Mesothelial cell of epicardium (in vitro differentiated cells): Measurements from ENCODE around the gene SUPT6H. TPM values are rescaled to one million over a fixed set of nuclear protein-coding genes. Genes with fewer than 3 reads are reported as not detected.
A peak's percentile ranks its signal among the peaks of the same experiment; 100 is the strongest.
"Not testable (repeated sequence)": the region's sequence is repeated elsewhere in the genome, so short reads cannot be mapped to it uniquely, and the experiment has no call there.

ENCODE experiments used
- DNase-seq, 2 experiments: peaks; one replicate each; pipeline ENCODE4 v3.0.0; 2021; ENCODE audit warnings: low spot score in 2 of 2; ENCODE audit not compliant: unreplicated experiment in 2 of 2
- H3K27ac Mint-ChIP-seq: 2 replicates; pipeline ENCODE4 v1.8.0; 2021; ENCODE audit warnings: mixed read lengths
- H3K27me3 Mint-ChIP-seq: 2 replicates; pipeline ENCODE4 v1.8.0; 2021; ENCODE audit warnings: low read depth, mixed read lengths
- H3K36me3 Mint-ChIP-seq: 2 replicates; pipeline ENCODE4 v1.8.0; 2021; ENCODE audit warnings: mixed read lengths
- H3K4me1 Mint-ChIP-seq: 2 replicates; pipeline ENCODE4 v1.8.0; 2021; ENCODE audit warnings: mixed read lengths
- H3K4me3 Mint-ChIP-seq: 2 replicates; pipeline ENCODE4 v1.8.0; 2021; ENCODE audit warnings: mild to moderate bottlenecking, moderate library complexity, mixed read lengths
- H3K9me3 Mint-ChIP-seq: 2 replicates; pipeline ENCODE4 v1.8.0; 2021; ENCODE audit warnings: mixed read lengths
- total RNA-seq: library from RNA; stranded (reverse); gene quantifications from 3 replicates; pipeline ENCODE4 v1.2.1, GENCODE V29; 2021
- TF ChIP-seq, protein P1 (sequence below): fragments of 200-600 bp; sonication (generic); IDR thresholded peaks from one replicate; pipeline ENCODE4 v1.5.0; 2021; ENCODE audit warnings: antibody characterized with exemption; ENCODE audit not compliant: unreplicated experiment

SUPT6H gene
- total RNA-seq, 1 donor from 2014 or later, result 91.8 TPM

DNA sequence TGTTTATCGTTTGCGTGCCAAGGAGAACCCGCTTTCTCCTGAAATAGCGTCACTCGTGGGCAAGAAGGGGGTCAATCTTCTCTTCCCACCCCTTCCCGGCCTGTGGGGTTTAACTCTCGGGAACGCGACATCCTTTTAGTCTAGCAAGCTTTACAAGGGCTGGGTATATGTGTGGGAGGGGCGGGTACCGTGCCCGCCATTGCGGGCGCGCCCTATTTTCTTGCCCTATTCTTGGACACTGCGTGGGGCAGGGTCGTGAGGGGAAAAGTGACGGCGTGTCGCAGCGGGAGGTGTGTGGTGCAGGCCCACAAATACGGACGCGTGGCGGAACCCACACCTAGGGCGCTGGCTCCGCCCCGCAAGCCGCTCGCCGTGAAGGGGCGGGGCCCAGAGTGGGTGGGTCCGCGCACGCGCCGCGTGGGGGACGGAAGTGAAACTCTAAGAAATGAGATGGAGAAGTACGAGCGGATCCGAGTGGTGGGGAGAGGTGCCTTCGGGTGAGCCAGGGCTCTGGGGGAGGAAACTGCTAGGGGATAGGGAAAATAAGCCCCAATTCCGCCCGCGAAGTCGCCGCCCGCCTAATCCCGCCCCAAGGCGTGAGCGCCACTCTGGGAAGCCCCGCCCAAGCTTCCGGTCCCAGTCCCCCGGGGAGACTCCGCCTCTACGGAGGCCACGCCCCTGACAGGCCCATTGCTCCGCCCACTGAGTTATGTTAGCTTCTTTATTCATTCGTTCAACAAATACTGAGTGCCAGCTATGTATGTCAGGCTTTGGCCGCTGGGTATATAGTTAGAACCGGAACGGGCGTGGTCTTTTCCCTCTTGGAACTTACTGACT is 66.6 kb downstream of the SUPT6H start, which contains the start of gene NEK8:
TSS of gene NEK8 (plus strand) at position 425 of the 837 bp plus-strand sequence. CDS start at position 451, 26 bp downstream.
- peaks cover 4% of the 10 kb centered on the region for H3K36me3 Mint-ChIP-seq
- peaks cover 24% of the 10 kb centered on the region for H3K4me1 Mint-ChIP-seq

DNA sequence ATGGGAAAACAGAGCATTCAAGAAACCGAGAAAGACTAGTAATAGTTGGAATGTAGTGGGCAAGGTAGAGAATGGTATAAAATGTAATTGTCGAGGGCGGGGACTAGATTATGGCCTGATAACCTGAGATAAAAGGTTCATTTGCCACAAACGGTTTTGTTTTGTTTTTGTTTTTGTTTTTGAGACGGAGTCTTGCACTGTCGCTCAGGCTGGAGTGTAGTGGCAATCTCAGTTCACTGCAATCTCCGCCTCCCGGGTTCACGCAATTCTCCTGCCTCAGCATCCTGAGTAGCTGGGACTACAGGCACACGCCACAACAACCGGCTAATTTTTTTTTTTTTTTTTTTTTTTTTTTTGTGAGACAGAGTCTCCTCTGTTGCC is 67.9 kb downstream of the SUPT6H start:
- H3K27ac Mint-ChIP-seq, result peak overlapping the region; percentile 11
- no peaks in the 10 kb centered on the region for H3K36me3 Mint-ChIP-seq
- H3K4me1 Mint-ChIP-seq, result peaks cover 16% of the 10 kb centered on the region
- H3K9me3 Mint-ChIP-seq, result no peaks in the 10 kb centered on the region
- H3K4me3 Mint-ChIP-seq, result no peak overlapping the region
- TF ChIP-seq, protein P1, sequence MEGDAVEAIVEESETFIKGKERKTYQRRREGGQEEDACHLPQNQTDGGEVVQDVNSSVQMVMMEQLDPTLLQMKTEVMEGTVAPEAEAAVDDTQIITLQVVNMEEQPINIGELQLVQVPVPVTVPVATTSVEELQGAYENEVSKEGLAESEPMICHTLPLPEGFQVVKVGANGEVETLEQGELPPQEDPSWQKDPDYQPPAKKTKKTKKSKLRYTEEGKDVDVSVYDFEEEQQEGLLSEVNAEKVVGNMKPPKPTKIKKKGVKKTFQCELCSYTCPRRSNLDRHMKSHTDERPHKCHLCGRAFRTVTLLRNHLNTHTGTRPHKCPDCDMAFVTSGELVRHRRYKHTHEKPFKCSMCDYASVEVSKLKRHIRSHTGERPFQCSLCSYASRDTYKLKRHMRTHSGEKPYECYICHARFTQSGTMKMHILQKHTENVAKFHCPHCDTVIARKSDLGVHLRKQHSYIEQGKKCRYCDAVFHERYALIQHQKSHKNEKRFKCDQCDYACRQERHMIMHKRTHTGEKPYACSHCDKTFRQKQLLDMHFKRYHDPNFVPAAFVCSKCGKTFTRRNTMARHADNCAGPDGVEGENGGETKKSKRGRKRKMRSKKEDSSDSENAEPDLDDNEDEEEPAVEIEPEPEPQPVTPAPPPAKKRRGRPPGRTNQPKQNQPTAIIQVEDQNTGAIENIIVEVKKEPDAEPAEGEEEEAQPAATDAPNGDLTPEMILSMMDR, result no peak
- H3K27me3 Mint-ChIP-seq, result no peaks in the 10 kb centered on the region
- DNase-seq, result no peak

More for the DNA sequence above, 66.6 kb downstream of the SUPT6H start, which contains the start of gene NEK8:
- peak within 1 kb of the TSS; percentile 99 for H3K27ac Mint-ChIP-seq
- H3K27me3 Mint-ChIP-seq, result no peaks in the 10 kb centered on the region
- H3K4me3 Mint-ChIP-seq, result peak within 1 kb of the TSS; percentile 93
- TF ChIP-seq, protein P1, result no peak
- no peaks in the 10 kb centered on the region for H3K9me3 Mint-ChIP-seq
- peak; percentile 92 to 98 for DNase-seq

DNA sequence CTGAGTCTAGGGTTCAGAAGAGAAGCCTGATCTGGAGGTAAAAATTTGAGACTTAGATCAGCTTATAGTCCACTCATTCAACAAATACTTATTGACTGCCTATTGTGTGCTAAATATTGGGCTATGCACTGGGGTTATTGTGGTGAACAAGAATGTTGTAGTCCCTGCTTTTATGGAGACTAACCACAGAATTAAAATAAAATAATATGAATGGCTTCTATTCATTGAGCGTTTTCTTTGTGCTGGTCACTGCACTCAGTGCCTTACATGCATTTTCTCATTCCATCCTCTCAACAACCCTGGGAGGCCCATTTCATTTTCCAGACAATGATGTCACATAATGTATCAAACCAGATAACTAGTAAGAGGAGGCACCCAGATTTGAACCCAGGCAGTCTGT is 71.3 kb downstream of the SUPT6H start:
- no peak for DNase-seq
- TF ChIP-seq, protein P1, result no peak
- Mint-ChIP-seq H3K27ac (no peak overlapping the region), H3K9me3 (no peaks in the 10 kb centered on the region), H3K36me3 (no peaks in the 10 kb centered on the region), H3K4me1 (peaks cover 3% of the 10 kb centered on the region), H3K27me3 (no peaks in the 10 kb centered on the region), H3K4me3 (no peak overlapping the region)

DNA sequence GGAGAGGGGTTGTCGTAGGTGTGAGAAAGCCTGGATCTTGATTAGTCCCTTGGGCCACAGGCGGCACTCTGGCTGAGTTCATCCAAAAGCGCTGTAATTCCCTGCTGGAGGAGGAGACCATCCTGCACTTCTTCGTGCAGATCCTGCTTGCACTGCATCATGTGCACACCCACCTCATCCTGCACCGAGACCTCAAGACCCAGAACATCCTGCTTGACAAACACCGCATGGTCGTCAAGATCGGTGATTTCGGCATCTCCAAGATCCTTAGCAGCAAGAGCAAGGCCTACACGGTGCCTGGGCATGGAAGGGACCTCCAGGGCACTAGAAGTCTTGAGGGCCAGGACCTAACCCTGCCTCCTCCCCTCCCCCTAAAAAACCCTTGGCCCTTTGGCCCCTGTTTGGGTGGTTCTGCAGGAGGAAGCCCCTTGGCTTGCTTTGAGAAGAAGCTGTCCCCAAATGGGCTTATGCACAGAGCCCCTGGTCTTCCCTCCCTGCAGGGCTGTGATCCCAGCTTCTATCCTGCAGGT is 72.8 kb downstream of the SUPT6H start:
- Mint-ChIP-seq H3K27me3 (no peaks in the 10 kb centered on the region), H3K4me1 (peaks cover 6% of the 10 kb centered on the region), H3K4me3 (no peak overlapping the region), H3K27ac (no peak overlapping the region), H3K9me3 (no peaks in the 10 kb centered on the region), H3K36me3 (no peaks in the 10 kb centered on the region)
- DNase-seq, result no peak
- TF ChIP-seq, protein P1, result no peak

DNA sequence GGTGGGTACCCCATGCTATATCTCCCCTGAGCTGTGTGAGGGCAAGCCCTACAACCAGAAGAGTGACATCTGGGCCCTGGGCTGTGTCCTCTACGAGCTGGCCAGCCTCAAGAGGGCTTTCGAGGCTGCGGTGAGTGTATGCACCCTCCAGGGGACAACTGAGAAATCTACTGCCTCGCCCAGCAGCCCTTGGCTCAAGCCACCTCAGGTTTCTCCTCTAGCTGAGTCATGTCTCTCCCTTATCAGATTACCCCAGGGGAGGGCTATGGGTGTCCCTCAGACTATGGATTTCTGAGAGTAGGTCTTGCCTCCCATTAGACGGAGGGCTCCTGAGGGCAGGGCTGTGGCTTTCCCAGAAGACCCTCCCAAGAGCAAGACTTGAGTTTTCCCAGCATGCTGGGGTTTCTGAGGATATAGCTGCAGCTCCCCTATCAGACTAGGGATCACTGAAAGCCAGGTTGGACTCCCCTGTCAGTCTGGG is 73.3 kb downstream of the SUPT6H start:
- Mint-ChIP-seq H3K36me3 (no peaks in the 10 kb centered on the region), H3K9me3 (no peaks in the 10 kb centered on the region), H3K4me1 (peaks cover 6% of the 10 kb centered on the region), H3K27me3 (no peaks in the 10 kb centered on the region), H3K4me3 (no peak overlapping the region), H3K27ac (no peak overlapping the region)
- no peak for DNase-seq
- TF ChIP-seq, protein P1, result no peak

DNA sequence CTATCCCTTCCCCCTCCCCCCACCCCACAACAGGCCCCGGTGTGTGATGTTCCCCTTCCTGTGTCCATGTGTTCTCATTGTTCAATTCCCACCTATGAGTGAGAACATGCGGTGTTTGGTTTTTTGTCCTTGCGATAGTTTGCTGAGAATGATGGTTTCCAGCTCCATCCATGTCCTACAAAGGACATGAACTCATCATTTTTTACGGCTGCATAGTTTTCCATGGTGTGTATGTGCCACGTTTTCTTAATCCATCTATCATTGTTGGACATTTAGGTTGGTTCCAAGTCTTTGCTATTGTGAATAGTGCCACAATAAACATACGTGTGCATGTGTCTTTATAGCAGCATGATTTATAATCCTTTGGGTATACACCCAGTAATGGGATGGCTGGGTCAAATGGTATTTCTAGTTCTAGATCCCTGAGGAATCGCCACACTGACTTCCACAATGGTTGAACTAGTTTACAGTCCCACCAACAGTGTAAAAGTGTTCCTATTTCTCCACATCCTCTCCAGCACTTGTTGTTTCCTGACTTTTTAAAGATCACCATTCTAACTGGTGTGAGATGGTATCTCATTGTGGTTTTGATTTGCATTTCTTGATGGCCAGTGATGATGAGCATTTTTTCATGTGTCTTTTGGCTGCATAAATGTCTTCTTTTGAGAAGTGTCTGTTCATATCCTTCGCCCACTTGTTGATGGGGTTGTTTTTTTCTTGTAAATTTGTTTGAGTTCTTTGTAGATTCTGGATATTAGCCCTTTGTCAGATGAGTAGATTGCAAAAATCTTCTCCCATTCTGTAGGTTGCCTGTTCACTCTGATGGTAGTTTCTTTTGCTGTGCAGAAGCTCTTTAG is 74.1 kb downstream of the SUPT6H start:
- not testable (repeated sequence) for H3K9me3 Mint-ChIP-seq, H3K4me1 Mint-ChIP-seq, H3K27ac Mint-ChIP-seq, H3K27me3 Mint-ChIP-seq, DNase-seq, H3K4me3 Mint-ChIP-seq, H3K36me3 Mint-ChIP-seq
